ENCODE measurements around the gene EOMES. TPM values are rescaled to one million over a fixed set of nuclear protein-coding genes. Genes with fewer than 3 reads are reported as not detected.

EOMES gene
- total and polyA plus RNA-seq, 2 experiments from 2014 or later: 0.10 TPM

GRCh38 chr3:27719314-27720003 lies 2.7 kb downstream of the EOMES start:
- H3K36me3 Mint-ChIP-seq (ENCODE audit: low read depth): no peaks in the 10 kb centered on the region
- H3K4me3 Mint-ChIP-seq: peak overlapping the region; percentile 71

More at GRCh38 chr3:27719314-27720003, 2.7 kb downstream of the EOMES start:
- H3K27me3 Mint-ChIP-seq (ENCODE audit: insufficient read depth, low read depth, poor library complexity): peaks cover 95% of the 10 kb centered on the region
- H3F3A ChIP-seq (replicated peaks; ENCODE audit: low read depth): peaks cover 38% of the 10 kb centered on the region
- peaks cover 78% of the 10 kb centered on the region for H3K4me1 Mint-ChIP-seq
- H2AFZ ChIP-seq: no peak overlapping the region
- no peaks in the 10 kb centered on the region for H3K36me3 ChIP-seq (ENCODE audit: insufficient read depth)
- ATAC-seq (no peak), DNase-seq (ENCODE audit: low spot score) (peak; percentile 58)
- H4K20me1 ChIP-seq (replicated peaks; ENCODE audit: insufficient read depth): peaks cover 15% of the 10 kb centered on the region
- TF ChIP-seq NANOG (IDR thresholded peaks at IDR 0.05; ENCODE audit: borderline replicate concordance) (no peak), ETS1 (IDR thresholded peaks at IDR 0.05) (no peak), JUNB (IDR thresholded peaks at IDR 0.05; ENCODE audit: unreplicated experiment) (no peak), REST (IDR thresholded peaks at IDR 0.05; ENCODE audit: unreplicated experiment) (no peak), ZNF331 (CRISPR knock-in tag; IDR thresholded peaks at IDR 0.05; ENCODE audit: low read depth) (no peak), CREB1 (CRISPR knock-in tag; IDR thresholded peaks at IDR 0.05; ENCODE audit: low read depth) (no peak)
- H3K4me1 ChIP-seq (ENCODE audit: insufficient read depth): peaks cover 86% of the 10 kb centered on the region
- peak overlapping the region; percentile 90 for H3K4me2 ChIP-seq
- no peak overlapping the region for H3K27ac Mint-ChIP-seq
- no peak overlapping the region for H3K27ac ChIP-seq (ENCODE audit: low read depth)
- no peaks in the 10 kb centered on the region; the same call in 1 of the 3 replicates for H3K9me3 Mint-ChIP-seq
- no peaks in the 10 kb centered on the region for H3K9me2 ChIP-seq (ENCODE audit: insufficient read depth)
- H3K4me3 ChIP-seq: peak overlapping the region; percentile 62
- H3K79me2 ChIP-seq (replicated peaks; ENCODE audit: insufficient read depth): no peaks in the 10 kb centered on the region
- H3K27me3 ChIP-seq (ENCODE audit: insufficient read depth): peaks cover 100% of the 10 kb centered on the region
